ENCODE results near the gene SMYD3. TPM values are rescaled to one million over a fixed set of nuclear protein-coding genes. Genes with fewer than 3 reads are reported as not detected.

SMYD3 gene
- total RNA-seq, 1 experiment from 2014 or later = 29.6 TPM

- no peaks in the 10 kb centered on the region for H3K9me2 ChIP-seq (ENCODE audit: insufficient read depth)
- no peaks in the 10 kb centered on the region for H3K27me3 ChIP-seq (ENCODE audit: insufficient read depth, low read depth)
- no peak overlapping the region for H3K4me3 ChIP-seq
- intact Hi-C loops (cut with micrococcal nuclease; ENCODE audit: unreplicated experiment) = loop anchor here (1.0 to 2.0 kb wide), 2 partner anchors 63 to 105 kb away; partner anchors contain the start of genes CNST and TFB2M
- CTCF ChIA-PET = no interaction called here
- H3K27ac ChIP-seq = peak overlapping the region; percentile 61
- no peaks in the 10 kb centered on the region for H3K9me3 ChIP-seq (ENCODE audit: insufficient read depth, low read depth)
- BruUV-seq (replicated peaks) = no TSS peak
- peak; percentile 46 to 94 for DNase-seq
- H3K4me2 ChIP-seq = peak overlapping the region; percentile 67
- H2AFZ ChIP-seq = no peak overlapping the region
- no peaks in the 10 kb centered on the region for H3K36me3 ChIP-seq (ENCODE audit: low read depth)
- H4K20me1 ChIP-seq (ENCODE audit: insufficient read depth) = no peaks in the 10 kb centered on the region
- TF ChIP-seq, protein P1, sequence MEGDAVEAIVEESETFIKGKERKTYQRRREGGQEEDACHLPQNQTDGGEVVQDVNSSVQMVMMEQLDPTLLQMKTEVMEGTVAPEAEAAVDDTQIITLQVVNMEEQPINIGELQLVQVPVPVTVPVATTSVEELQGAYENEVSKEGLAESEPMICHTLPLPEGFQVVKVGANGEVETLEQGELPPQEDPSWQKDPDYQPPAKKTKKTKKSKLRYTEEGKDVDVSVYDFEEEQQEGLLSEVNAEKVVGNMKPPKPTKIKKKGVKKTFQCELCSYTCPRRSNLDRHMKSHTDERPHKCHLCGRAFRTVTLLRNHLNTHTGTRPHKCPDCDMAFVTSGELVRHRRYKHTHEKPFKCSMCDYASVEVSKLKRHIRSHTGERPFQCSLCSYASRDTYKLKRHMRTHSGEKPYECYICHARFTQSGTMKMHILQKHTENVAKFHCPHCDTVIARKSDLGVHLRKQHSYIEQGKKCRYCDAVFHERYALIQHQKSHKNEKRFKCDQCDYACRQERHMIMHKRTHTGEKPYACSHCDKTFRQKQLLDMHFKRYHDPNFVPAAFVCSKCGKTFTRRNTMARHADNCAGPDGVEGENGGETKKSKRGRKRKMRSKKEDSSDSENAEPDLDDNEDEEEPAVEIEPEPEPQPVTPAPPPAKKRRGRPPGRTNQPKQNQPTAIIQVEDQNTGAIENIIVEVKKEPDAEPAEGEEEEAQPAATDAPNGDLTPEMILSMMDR (conservative IDR thresholded peaks at IDR 0.05) = no peak
- TF ChIP-seq EZH2 (IDR thresholded peaks at IDR 0.05; ENCODE audit: low read depth) = no peak
- peaks cover 32% of the 10 kb centered on the region; the same call in 1 of the 2 replicates for H3K79me2 ChIP-seq (ENCODE audit: low read depth)
- H3F3A ChIP-seq (ENCODE audit: insufficient read depth, low read depth) = peaks cover 22% of the 10 kb centered on the region; the same call in 1 of the 2 replicates
- POLR2A ChIA-PET (ENCODE audit: unreplicated experiment) = interaction anchor here (0.7 kb wide), 1 partner anchor 44 kb away, joined by 6 read pairs; no protein-coding TSS in a partner anchor
- peaks cover 26% of the 10 kb centered on the region for H3K4me1 ChIP-seq (replicated peaks; ENCODE audit: insufficient read depth)
These were observed 3.7 kb downstream of the SMYD3 start for GRCh38 chr1:246503341-246503740.

- ChIA-PET POLR2A (ENCODE audit: unreplicated experiment) (no interaction called here), CTCF (interaction anchor here (0.6 to 1.2 kb wide), 3 partner anchors 10 to 227 kb away, joined by 3 to 4 read pairs (median 3); partner anchors contain the start of genes SCCPDH and SMYD3)
- Histone ChIP-seq H3K4me2 (no peak overlapping the region), H3K79me2 (ENCODE audit: low read depth) (peaks cover 13% of the 10 kb centered on the region; the same call in 1 of the 2 replicates), H3K4me1 (replicated peaks; ENCODE audit: insufficient read depth) (peaks cover 3% of the 10 kb centered on the region), H3K27ac (no peak overlapping the region), H3K9me3 (ENCODE audit: insufficient read depth, low read depth) (no peaks in the 10 kb centered on the region), H3K4me3 (no peak overlapping the region), H3K9me2 (ENCODE audit: insufficient read depth) (no peaks in the 10 kb centered on the region), H3K36me3 (ENCODE audit: low read depth) (no peaks in the 10 kb centered on the region), H3F3A (ENCODE audit: insufficient read depth, low read depth) (peaks cover 5% of the 10 kb centered on the region; the same call in 1 of the 2 replicates), H3K27me3 (ENCODE audit: insufficient read depth, low read depth) (no peaks in the 10 kb centered on the region), H2AFZ (no peak overlapping the region), H4K20me1 (ENCODE audit: insufficient read depth) (no peaks in the 10 kb centered on the region)
- DNase-seq = peak in 1 of 2 experiments; percentile 53
- intact Hi-C loops (cut with micrococcal nuclease; ENCODE audit: unreplicated experiment) = loop anchor here (1.0 to 2.0 kb wide), 3 partner anchors 191 to 257 kb away; no protein-coding TSS in a partner anchor
- TF ChIP-seq, protein P1 (conservative IDR thresholded peaks at IDR 0.05) = peak; percentile 82
- no peak for TF ChIP-seq EZH2 (IDR thresholded peaks at IDR 0.05; ENCODE audit: low read depth)
- BruUV-seq (replicated peaks) = no TSS peak
These were observed 9.7 kb downstream of the SMYD3 start for GRCh38 chr1:246497331-246497915.

DNA sequence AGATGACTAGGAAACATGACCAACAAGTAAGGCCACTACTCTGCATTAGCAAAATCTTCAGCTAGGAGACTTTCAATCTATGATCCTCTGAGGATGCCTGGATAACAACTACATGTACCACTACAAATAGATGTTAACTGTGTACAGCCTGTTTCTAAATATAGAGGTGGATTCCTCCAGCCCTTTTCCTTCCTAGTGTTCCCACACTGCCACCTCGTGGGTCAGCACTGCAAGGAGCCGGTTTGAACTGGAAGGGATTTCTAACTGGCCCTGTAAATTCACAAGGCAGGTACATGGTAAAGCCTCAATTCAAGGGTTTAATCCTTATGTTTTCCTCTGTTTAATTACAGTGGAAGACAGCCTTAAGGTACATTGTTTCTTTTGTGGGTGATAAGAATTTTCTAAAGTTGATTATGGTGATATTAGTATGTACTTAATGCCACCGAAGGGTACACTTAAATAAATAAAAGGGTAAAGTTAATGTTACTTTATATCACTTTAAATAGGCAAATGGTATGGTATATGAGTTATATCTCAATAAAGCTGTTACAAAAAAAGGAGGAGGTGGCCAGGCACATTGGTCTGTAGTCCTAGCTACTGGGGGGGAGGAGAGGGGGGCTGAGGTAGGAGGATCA, 14.4 kb downstream of the SMYD3 start:
- intact Hi-C loops (cut with micrococcal nuclease; ENCODE audit: unreplicated experiment) = loop anchor here (2.0 kb wide), 2 partner anchors 488 to 1340 kb away; no protein-coding TSS in a partner anchor
- no peak overlapping the region for H2AFZ ChIP-seq
- H3K9me3 ChIP-seq (ENCODE audit: insufficient read depth, low read depth) = no peaks in the 10 kb centered on the region
- CTCF ChIA-PET = no interaction called here
- H3K36me3 ChIP-seq (ENCODE audit: low read depth) = no peaks in the 10 kb centered on the region
- TF ChIP-seq EZH2 (IDR thresholded peaks at IDR 0.05; ENCODE audit: low read depth) = no peak
- TF ChIP-seq, protein P1 (conservative IDR thresholded peaks at IDR 0.05) = peak; percentile 64
- peak in 1 of 2 experiments; percentile 56 for DNase-seq
- H3K27me3 ChIP-seq (ENCODE audit: insufficient read depth, low read depth) = no peaks in the 10 kb centered on the region
- H3K27ac ChIP-seq = no peak overlapping the region
- no peak overlapping the region for H3K4me3 ChIP-seq
- no peaks in the 10 kb centered on the region for H3F3A ChIP-seq (ENCODE audit: insufficient read depth, low read depth)
- H4K20me1 ChIP-seq (ENCODE audit: insufficient read depth) = no peaks in the 10 kb centered on the region
- H3K4me2 ChIP-seq = no peak overlapping the region
- no peaks in the 10 kb centered on the region for H3K79me2 ChIP-seq (ENCODE audit: low read depth)
- no peaks in the 10 kb centered on the region for H3K9me2 ChIP-seq (ENCODE audit: insufficient read depth)
- no peaks in the 10 kb centered on the region for H3K4me1 ChIP-seq (replicated peaks; ENCODE audit: insufficient read depth)
- POLR2A ChIA-PET (ENCODE audit: unreplicated experiment) = no interaction called here
- no TSS peak for BruUV-seq (replicated peaks)
